SK-N-SH (cell line): Measurements from ENCODE around the gene SCYGR7. TPM values are rescaled to one million over a fixed set of nuclear protein-coding genes. Genes with fewer than 3 reads are reported as not detected.

Experiments
- CTCF ChIA-PET: fragments of 300-600, 350-600 bp; formaldehyde crosslinking; extraction: SDS; loops from one replicate; lab custom pipeline; 2021; lab: Yijun Ruan, JAX
- POLR2A ChIA-PET: fragments of 350-600 bp; sonication (Branson Sonifier 250); formaldehyde crosslinking; extraction: SDS; loops from one replicate; lab custom pipeline; 2020; ENCODE audit warnings: antibody characterized with exemption, inconsistent platforms; lab: Yijun Ruan, JAX
- DNase-seq: peaks from one replicate; pipeline ENCODE4 v3.0.0; 2012
- H2AFZ ChIP-seq: fragments of 200-600 bp; sonication (generic); 2 replicates; pipeline ENCODE4 v1.8.1; 2016; ENCODE audit warnings: antibody characterized with exemption, mild to moderate bottlenecking, low read depth
- H3F3A ChIP-seq: fragments of 200-600 bp; sonication (generic); replicated peaks from 2 replicates; pipeline ENCODE3; 2016; ENCODE audit warnings: antibody characterized with exemption, mild to moderate bottlenecking; ENCODE audit not compliant: insufficient read depth
- H3K27ac ChIP-seq, 2 experiments: fragments of 200-500 bp in 1 of 2; fragments of 200-600 bp in 1 of 2; sonication (Bioruptor generic) in 1 of 2; sonication (generic), shearing (Covaris generic) in 1 of 2; 2 replicates each; pipeline versions ENCODE4 v1.5.1 to v1.6.1; 2014 to 2016; ENCODE audit warnings: low read depth in 2 of 2, inconsistent platforms in 1 of 2, low read length in 1 of 2, mild to moderate bottlenecking in 1 of 2, mixed read lengths in 1 of 2
- H3K27me3 ChIP-seq: fragments of 200-600 bp; sonication (generic), shearing (Covaris generic); 2 replicates; pipeline ENCODE4 v1.6.1; 2016; ENCODE audit warnings: mixed run types; ENCODE audit not compliant: insufficient read depth
- H3K36me3 ChIP-seq, 2 experiments: fragments of 200-500 bp in 1 of 2; fragments of 200-600 bp in 1 of 2; sonication (Bioruptor generic) in 1 of 2; sonication (generic) in 1 of 2; replicated peaks in 1 of 2; 2 replicates each; pipeline versions ENCODE3 to v1.5.1; 2014 to 2016; ENCODE audit warnings: low read length in 1 of 2, mild to moderate bottlenecking in 1 of 2; ENCODE audit not compliant: insufficient read depth in 2 of 2, control insufficient read depth in 1 of 2
- H3K4me1 ChIP-seq, 2 experiments: fragments of 200-500 bp in 1 of 2; fragments of 200-600 bp in 1 of 2; sonication (Bioruptor generic) in 1 of 2; sonication (generic), shearing (Covaris generic) in 1 of 2; 2 replicates each; pipeline versions ENCODE4 v1.5.1 to v1.6.1; 2014 to 2016; ENCODE audit warnings: low read depth in 1 of 2, low read length in 1 of 2, mixed run types in 1 of 2; ENCODE audit not compliant: insufficient read depth in 2 of 2, control insufficient read depth in 1 of 2
- H3K4me2 ChIP-seq: fragments of 200-600 bp; sonication (generic), shearing (Covaris generic); 2 replicates; pipeline ENCODE4 v1.6.1; 2017; ENCODE audit warnings: mixed run types
- H3K4me3 ChIP-seq, 2 experiments: fragments of 200-500 bp in 1 of 2; fragments of 200-600 bp in 1 of 2; sonication (Bioruptor generic) in 1 of 2; sonication (generic), shearing (Covaris generic) in 1 of 2; 2 replicates each; pipeline versions ENCODE4 v1.5.1 to v1.8.1; 2014 to 2016; ENCODE audit warnings: low read depth in 2 of 2, inconsistent platforms in 1 of 2, low read length in 1 of 2, mild to moderate bottlenecking in 1 of 2, mixed read lengths in 1 of 2, moderate library complexity in 1 of 2
- H3K79me2 ChIP-seq: fragments of 200-600 bp; sonication (generic); 2 replicates; pipeline ENCODE4 v1.8.1; 2017; ENCODE audit warnings: mild to moderate bottlenecking; ENCODE audit not compliant: insufficient read depth
- H3K9ac ChIP-seq: fragments of 200-600 bp; sonication (generic); 2 replicates; pipeline ENCODE4 v1.6.1; 2017; ENCODE audit warnings: mixed run types
- H3K9me2 ChIP-seq: fragments of 200-600 bp; sonication (generic); 2 replicates; pipeline ENCODE4 v1.6.1; 2017; ENCODE audit warnings: mixed run types
- H3K9me3 ChIP-seq: fragments of 200-600 bp; sonication (generic); 2 replicates; pipeline ENCODE4 v1.6.1; 2017; ENCODE audit warnings: mixed run types, mild to moderate bottlenecking, moderate library complexity
- H4K20me1 ChIP-seq: fragments of 200-600 bp; sonication (generic); 2 replicates; pipeline ENCODE4 v1.6.1; 2017; ENCODE audit warnings: mild to moderate bottlenecking, mixed run types; ENCODE audit not compliant: insufficient read depth
- CTCF ChIP-seq: fragments of 200-600 bp; sonication (generic); IDR thresholded peaks from 2 replicates; pipeline ENCODE4 v1.6.1; 2017; ENCODE audit warnings: antibody characterized with exemption, mild to moderate bottlenecking, moderate library complexity
- ELF1 ChIP-seq: IDR thresholded peaks from 2 replicates; pipeline ENCODE4 v1.4.0; 2012
- EP300 ChIP-seq, 2 experiments: IDR thresholded peaks; 2 replicates each; pipeline versions ENCODE4 v1.4.0 to v1.6.1; 2012; ENCODE audit warnings: borderline replicate concordance in 1 of 2, low read depth in 1 of 2, low read length in 1 of 2
- FOSL2 ChIP-seq: IDR thresholded peaks from 2 replicates; pipeline ENCODE4 v1.4.0; 2012; ENCODE audit warnings: low read depth, mild to moderate bottlenecking, moderate library complexity, borderline replicate concordance
- GABPA ChIP-seq: IDR thresholded peaks from 2 replicates; pipeline ENCODE4 v1.4.0; 2012; ENCODE audit warnings: low read depth, mild to moderate bottlenecking
- GATA2 ChIP-seq: sonication (generic); formaldehyde crosslinking; IDR thresholded peaks from 2 replicates; pipeline ENCODE4 v1.5.0; 2020; ENCODE audit warnings: mild to moderate bottlenecking, missing genetic modification reagents
- IRF3 ChIP-seq: fragments of 150-350 bp; IDR thresholded peaks from 2 replicates; pipeline ENCODE4 v1.6.1; 2016; ENCODE audit warnings: mild to moderate bottlenecking, low read depth, low read length
- JUND ChIP-seq: IDR thresholded peaks from 2 replicates; pipeline ENCODE4 v1.4.0; 2012
- MAX ChIP-seq: IDR thresholded peaks from 2 replicates; pipeline ENCODE4 v1.4.0; 2012; ENCODE audit warnings: low read depth
- MEF2A ChIP-seq: IDR thresholded peaks from 2 replicates; pipeline ENCODE4 v1.4.0; 2012; ENCODE audit warnings: low read depth, borderline replicate concordance
- MXI1 ChIP-seq: IDR thresholded peaks from 2 replicates; pipeline ENCODE4 v1.6.1; 2012; ENCODE audit warnings: mild to moderate bottlenecking, low read depth, low read length, improper control_type of control experiment
- NFIC ChIP-seq: IDR thresholded peaks from 2 replicates; pipeline ENCODE4 v1.4.0; 2012; ENCODE audit warnings: borderline replicate concordance
- NRF1 ChIP-seq: IDR thresholded peaks from 2 replicates; pipeline ENCODE4 v1.6.1; 2012; ENCODE audit warnings: low read depth, mild to moderate bottlenecking, low read length
- RAD21 ChIP-seq: IDR thresholded peaks from 2 replicates; pipeline ENCODE4 v1.6.1; 2012; ENCODE audit warnings: mild to moderate bottlenecking, low read length
- RCOR1 ChIP-seq: fragments of 150-350 bp; IDR thresholded peaks from 2 replicates; pipeline ENCODE4 v1.6.1; 2017; ENCODE audit warnings: antibody characterized with exemption, low read length
- RXRA ChIP-seq: IDR thresholded peaks from 2 replicates; pipeline ENCODE4 v1.4.0; 2012; ENCODE audit warnings: low read depth, mild to moderate bottlenecking, borderline replicate concordance
- SIN3A ChIP-seq: IDR thresholded peaks from 2 replicates; pipeline ENCODE4 v1.6.1; 2012; ENCODE audit warnings: low read depth, mild to moderate bottlenecking, low read length, moderate library complexity, borderline replicate concordance
- USF1 ChIP-seq: IDR thresholded peaks from 2 replicates; pipeline ENCODE4 v1.4.0; 2012; ENCODE audit warnings: low read depth, borderline replicate concordance
- YY1 ChIP-seq: IDR thresholded peaks from 2 replicates; pipeline ENCODE4 v1.4.0; 2012; ENCODE audit warnings: low read depth, mild to moderate bottlenecking
- WGBS: methylation state at CpG from one replicate; pipeline ENCODE4 v1.1.6; 2017; ENCODE audit warnings: low lambda C conversion rate; 5-methylcytosine and 5-hydroxymethylcytosine counted together
- polyA plus RNA-seq, 3 experiments: library from polyadenylated mRNA; depleted of rRNA; stranded (reverse); fragments of >200 nt; gene quantifications; 2 replicates each; pipeline ENCODE4 v1.2.3, GENCODE V29; 2012

Gene SCYGR7
- polyA plus RNA-seq, 1 of the 3 experiments (the other 2 are of a cell fraction): not detected

GRCh38 chr2:227706859-227707258 lies 21.3 kb upstream of the SCYGR7 start:
- POLR2A ChIA-PET: interaction anchor here (0.5 kb wide), 1 partner anchor 1835 kb away, joined by 3 read pairs; no protein-coding TSS in a partner anchor
- H3K79me2 ChIP-seq: no peaks in the 10 kb centered on the region
- H3K4me2 ChIP-seq: no peak overlapping the region
- no peaks in the 10 kb centered on the region for H3K9me3 ChIP-seq
- no peaks in the 10 kb centered on the region for H4K20me1 ChIP-seq
- no peak overlapping the region for H2AFZ ChIP-seq
- H3K27me3 ChIP-seq: peaks cover 41% of the 10 kb centered on the region; the same call in 1 of the 2 replicates
- no peak for DNase-seq
- H3K36me3 ChIP-seq: no peaks in the 10 kb centered on the region
- 20% methylated on average over 4 of the region's 4 CpGs for whole genome bisulfite sequencing
- H3K4me3 ChIP-seq: no peak overlapping the region
- no peak overlapping the region for H3K27ac ChIP-seq
- H3F3A ChIP-seq: no peaks in the 10 kb centered on the region
- CTCF ChIA-PET: no interaction called here
- no peak overlapping the region for H3K9ac ChIP-seq
- TF ChIP-seq FOSL2 (no peak), SIN3A (no peak), RAD21 (no peak), EP300 (IDR thresholded peaks at IDR 0.05; ENCODE audit: borderline replicate concordance in 1 of 2, low read depth in 1 of 2, low read length in 1 of 2) (no peak), MAX (no peak), MXI1 (no peak), USF1 (no peak), NFIC (no peak), ELF1 (no peak)
- H3K9me2 ChIP-seq: no peaks in the 10 kb centered on the region
- H3K4me1 ChIP-seq: no peaks in the 10 kb centered on the region

GRCh38 chr2:227707390-227707789 lies 20.7 kb upstream of the SCYGR7 start:
- H4K20me1 ChIP-seq: no peaks in the 10 kb centered on the region
- H2AFZ ChIP-seq: no peak overlapping the region
- no peaks in the 10 kb centered on the region for H3K4me1 ChIP-seq
- H3K9me3 ChIP-seq: no peaks in the 10 kb centered on the region
- no peak for TF ChIP-seq IRF3
- no peak for TF ChIP-seq MEF2A
- TF ChIP-seq RCOR1: no peak
- no peak for TF ChIP-seq NFIC
- no peak for TF ChIP-seq NRF1
- TF ChIP-seq MAX: no peak
- no peak for TF ChIP-seq EP300 (IDR thresholded peaks at IDR 0.05; ENCODE audit: borderline replicate concordance in 1 of 2, low read depth in 1 of 2, low read length in 1 of 2)
- no peak for TF ChIP-seq YY1
- TF ChIP-seq CTCF: no peak
- TF ChIP-seq FOSL2: no peak
- no peak for TF ChIP-seq ELF1
- TF ChIP-seq RXRA: no peak
- no peak for TF ChIP-seq GABPA
- no peak for TF ChIP-seq MXI1
- no peak for TF ChIP-seq RAD21
- TF ChIP-seq USF1: no peak
- TF ChIP-seq GATA2: no peak
- TF ChIP-seq JUND: no peak
- H3K4me3 ChIP-seq: no peak overlapping the region
- H3K27me3 ChIP-seq: peaks cover 46% of the 10 kb centered on the region; the same call in 1 of the 2 replicates
- DNase-seq: no peak
- H3K9me2 ChIP-seq: no peaks in the 10 kb centered on the region
- ChIA-PET POLR2A (interaction anchor here (0.5 kb wide), 1 partner anchor 1835 kb away, joined by 3 read pairs; no protein-coding TSS in a partner anchor), CTCF (no interaction called here)
- H3K27ac ChIP-seq: no peak overlapping the region
- H3K9ac ChIP-seq: no peak overlapping the region
- H3F3A ChIP-seq: no peaks in the 10 kb centered on the region
- no peak overlapping the region for H3K4me2 ChIP-seq
- 70% methylated on average over 6 of the region's 6 CpGs for WGBS
- H3K79me2 ChIP-seq: no peaks in the 10 kb centered on the region
- no peaks in the 10 kb centered on the region for H3K36me3 ChIP-seq
